HG02588 (cell line): ENCODE data around the gene KIF2C.

ENCODE experiments used
- ATAC-seq: cut with Tn5 transposase; IDR thresholded peaks from one replicate; pipeline ENCODE4 v1.9.1; 2021; ENCODE audit warnings: mild to moderate bottlenecking, moderate library complexity; ENCODE audit not compliant: unreplicated experiment

KIF2C gene

DNA sequence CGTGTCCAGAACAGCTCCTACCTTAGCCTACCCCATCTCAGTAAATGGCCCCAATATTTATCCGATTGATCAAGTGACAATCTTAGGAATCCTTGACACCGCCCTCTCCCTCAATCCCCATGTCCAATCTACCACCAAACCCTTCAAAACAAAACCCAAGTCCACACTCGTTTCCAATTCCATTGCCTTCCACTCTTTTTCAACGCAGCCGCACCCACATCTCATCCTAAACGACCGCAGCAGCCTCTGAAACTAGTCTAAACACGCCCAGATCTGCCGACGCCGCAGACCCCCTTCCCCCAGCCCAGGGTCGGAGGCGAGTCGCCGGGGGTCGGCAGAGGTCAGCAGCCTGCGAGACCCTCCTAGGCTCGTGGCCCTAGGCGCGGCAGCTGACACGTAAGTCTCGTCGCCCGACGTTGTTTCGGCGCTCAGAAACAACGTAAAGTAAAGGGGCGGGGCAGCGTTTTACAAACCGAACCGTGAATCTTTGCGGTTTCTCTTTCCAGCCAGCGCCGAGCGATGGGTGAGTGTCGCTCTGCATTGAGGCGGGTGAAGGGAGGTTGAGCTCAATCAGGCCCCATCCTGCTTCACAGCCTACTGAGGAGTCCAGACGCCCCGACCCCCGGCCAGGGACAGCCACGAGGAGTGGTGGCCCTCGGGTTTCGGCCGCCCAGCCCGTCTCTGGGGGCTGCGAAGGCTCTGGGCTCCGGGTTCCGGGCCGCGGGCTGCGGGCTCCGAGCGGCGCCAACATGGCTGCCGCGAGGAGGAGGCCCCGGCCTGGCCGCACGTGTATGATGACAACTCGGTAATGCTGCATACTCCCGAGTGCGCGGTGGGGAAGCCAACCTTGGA, 35.7 kb downstream of the KIF2C start, which contains the start of gene RPS8:
Gene RPS8 (plus strand): TSS at position 463 of the 852 bp plus-strand sequence. CDS start 57 bp downstream, at position 520.
- peak; percentile 76 for ATAC-seq

DNA sequence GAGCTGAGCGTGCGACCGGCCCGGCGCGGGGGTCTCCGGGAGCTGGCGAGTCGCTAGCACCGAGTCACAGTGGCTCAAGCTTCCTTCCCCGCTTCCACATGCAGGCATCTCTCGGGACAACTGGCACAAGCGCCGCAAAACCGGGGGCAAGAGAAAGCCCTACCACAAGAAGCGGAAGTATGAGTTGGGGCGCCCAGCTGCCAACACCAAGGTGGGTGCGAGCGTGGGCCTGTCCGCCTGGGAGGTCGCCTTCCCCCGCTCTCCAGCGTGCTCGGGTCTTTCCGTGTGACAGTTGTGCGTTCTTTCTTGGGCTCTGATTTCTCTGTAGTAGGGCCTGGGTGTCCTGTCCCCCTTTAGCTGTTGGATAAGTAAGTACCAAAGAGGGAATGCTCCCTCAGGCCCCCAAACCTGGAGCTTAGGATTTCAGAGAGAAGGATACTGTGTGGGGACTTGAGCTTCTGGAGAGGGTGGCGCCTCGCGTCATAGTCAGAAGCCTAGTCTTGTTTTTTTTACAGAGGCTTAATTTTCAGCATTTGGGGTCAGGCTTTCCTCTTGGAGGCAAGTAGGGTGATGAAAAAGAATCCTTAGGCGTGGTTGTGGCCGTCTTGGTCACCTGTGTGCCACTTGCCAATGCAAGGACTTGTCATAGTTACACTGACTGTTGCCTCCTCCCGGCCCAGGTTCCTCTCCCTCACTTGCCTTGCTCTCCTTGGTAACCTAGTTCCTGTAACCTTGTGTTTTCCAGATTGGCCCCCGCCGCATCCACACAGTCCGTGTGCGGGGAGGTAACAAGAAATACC, 36.5 kb downstream of the KIF2C start:
- peak; percentile 18 for ATAC-seq

DNA sequence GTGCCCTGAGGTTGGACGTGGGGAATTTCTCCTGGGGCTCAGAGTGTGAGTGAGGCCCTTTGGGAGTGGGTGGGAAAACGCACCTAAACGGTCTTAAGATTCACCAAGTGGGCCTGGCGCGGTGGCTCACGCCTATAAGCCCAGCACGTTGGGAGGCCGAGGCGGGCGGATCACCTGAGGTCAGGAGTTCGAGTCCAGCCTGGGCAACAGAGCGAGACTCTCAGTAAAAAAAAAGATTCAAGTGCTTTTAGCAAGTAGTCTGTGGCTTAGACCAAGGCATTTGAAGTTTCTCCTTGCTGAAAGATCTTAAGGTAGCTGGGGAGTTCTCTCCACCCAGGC, 37.1 kb downstream of the KIF2C start:
- ATAC-seq: no peak

DNA sequence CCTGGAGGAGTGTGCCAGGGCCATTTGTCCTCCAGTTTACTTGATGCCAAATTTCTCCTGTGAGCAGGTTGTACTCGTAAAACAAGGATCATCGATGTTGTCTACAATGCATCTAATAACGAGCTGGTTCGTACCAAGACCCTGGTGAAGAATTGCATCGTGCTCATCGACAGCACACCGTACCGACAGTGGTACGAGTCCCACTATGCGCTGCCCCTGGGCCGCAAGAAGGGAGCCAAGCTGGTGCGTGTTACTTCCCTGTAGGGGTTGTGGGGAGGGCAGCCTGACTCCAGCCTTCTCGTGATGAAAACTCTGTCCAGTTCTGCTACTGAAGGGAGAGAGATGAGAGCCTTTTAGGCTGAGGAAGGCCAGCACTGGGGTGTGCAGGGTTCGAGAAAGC, 37.9 kb downstream of the KIF2C start:
- ATAC-seq: no peak

DNA sequence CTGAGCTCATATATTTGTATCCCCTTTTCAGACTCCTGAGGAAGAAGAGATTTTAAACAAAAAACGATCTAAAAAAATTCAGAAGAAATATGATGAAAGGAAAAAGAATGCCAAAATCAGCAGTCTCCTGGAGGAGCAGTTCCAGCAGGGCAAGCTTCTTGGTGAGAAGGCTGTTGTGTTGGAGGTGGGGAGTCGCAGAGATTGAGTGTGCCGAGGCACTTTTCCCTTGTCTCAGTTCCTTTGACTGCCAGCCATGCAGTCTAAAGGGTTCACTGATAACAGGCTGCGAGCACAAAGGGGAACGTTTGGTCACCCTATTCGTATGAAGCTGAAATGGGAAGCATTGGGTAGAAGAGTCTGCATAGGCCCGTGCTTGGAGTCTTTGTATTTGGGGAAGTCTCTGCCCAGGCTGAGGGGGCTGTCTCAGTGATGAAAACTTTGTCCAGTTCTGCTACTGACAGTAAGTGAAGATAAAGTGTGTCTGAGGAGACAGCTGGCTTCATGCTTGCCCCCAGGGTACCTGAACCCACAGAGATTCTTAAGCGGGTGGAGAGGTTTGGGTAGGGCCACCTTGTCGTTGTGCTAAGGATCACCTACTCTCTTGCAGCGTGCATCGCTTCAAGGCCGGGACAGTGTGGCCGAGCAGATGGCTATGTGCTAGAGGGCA, 38.5 kb downstream of the KIF2C start:
- no peak for ATAC-seq

DNA sequence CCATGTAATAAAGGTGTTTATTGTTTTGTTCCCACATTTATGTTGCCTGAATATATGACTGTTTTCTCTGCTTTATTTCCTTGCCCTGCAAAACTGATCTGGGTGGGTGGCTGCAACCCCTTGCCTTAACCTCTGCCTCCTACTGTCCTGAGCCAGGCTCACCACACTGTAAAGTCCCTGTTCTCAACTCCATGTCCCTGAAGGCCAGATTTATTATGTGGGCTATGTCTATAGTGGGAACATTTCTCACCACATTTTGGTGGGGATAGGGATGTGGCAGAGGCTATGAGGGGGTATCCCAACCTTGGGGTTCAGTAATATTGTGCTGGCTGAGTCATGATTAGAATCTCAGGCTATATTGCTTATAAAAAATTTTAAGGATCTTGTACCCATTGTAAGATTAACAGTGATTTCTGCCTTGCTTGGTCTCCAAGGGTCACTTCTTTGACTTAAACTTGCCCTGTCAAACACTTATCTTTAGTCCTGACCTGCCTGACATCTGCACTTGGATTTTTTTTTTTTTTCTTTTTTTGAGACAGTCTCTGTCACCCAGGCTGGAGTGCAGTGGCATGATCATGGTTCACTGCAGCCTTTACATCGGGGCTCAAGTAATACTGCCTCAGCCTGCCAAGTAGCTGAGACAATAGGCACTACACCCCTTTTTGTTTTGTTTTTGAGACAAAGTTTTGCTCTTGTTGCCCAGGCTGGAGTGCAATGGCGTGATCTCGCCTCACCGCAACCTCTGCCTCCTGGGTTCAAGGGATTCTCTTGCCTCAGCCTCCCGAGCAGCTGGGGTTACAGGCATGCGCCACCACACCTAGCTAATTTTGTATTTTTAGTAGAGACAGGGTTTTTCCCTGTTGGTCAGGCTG, 39.3 kb downstream of the KIF2C start:
- ATAC-seq: no peak

DNA sequence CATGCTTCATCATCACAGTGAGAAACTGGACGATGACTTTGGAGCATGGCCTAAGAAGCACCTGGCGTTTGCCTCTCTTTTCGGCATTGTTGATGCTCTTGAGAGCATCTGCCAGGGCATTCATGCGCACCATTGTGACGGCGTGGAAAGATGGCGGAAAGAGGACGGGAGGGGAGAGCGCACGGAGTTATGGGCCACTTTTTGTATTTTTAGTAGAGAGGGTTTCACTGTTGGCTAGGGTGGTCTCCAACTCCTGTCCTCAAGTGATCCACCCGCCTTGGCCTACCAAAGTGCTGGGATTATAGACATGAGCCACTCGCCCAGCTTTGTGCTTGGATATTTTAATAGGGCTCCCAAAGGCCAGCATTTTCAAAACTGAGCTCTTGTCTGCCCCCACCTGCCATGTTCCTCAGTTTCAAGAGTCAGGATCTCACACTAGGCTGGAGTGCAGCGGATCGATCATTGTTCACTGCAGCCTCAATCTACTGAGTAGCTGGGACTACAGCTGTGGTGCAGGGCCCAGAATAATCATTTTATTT, 41.0 kb downstream of the KIF2C start:
- no peak for ATAC-seq

DNA sequence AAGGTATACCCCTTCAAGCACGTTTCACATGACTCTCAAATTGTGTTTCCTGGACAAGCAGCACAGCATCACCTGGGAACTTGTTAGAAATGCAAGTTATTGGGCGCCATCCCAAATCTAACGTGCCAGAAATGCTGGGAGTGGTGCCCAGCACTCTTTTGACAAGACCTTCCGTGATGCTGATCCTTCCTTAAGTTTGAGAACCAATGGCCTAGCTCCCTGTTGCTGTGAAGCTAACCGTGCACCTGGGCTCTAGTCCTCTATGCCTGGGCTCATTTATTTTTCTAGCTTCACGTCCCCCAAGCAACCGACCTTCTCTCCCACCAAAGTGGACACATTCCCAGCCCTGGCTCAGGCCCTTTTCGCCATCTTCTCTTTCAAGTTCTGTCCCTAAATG, 44.1 kb downstream of the KIF2C start:
- ATAC-seq: no peak

DNA sequence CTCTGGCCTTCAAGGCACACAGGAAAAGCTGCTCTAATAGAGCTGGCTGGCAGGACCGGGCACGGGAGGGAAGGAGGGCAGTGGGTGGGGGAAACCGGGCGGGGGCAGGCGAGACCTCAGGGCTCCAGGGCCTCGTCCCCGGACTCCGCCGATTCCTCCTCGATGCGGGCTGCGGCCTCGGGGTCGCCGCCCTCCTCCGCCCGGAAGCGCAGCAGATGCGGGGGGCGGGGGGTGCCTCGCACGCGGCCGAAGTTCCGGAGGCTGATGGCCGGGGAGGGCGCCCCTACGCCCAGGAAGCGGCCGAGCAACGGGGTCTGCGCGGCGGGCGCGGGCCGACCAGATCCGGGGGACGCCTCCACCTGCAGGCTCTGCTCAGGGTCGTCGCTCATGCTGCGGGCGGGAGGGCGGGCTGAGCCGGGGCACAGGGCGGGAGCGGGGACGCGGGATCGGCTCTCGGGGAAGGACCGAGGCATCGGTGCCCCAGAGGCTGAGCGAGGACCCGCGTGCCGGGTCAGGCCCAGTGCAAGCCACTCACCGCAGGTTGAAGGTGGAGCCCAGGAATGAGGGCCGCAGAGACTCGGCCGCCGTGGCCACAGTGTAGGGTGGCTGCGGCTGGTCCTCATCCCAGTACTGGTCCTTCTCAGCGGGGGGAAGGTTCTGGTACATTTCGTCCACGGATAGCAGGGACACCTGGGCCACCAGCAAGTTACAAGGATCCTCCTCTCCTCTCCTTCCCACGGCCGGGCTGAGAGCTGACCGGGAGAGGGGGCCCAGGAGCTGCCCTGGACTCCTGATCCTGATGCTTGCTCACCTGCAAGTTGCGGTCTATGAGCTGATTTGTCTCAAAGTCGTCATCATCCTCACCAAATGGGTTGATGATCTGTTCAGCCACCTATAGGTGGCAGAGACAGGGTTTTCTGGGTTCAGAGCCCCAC, 44.7 kb downstream of the KIF2C start:
- ATAC-seq: no peak

DNA sequence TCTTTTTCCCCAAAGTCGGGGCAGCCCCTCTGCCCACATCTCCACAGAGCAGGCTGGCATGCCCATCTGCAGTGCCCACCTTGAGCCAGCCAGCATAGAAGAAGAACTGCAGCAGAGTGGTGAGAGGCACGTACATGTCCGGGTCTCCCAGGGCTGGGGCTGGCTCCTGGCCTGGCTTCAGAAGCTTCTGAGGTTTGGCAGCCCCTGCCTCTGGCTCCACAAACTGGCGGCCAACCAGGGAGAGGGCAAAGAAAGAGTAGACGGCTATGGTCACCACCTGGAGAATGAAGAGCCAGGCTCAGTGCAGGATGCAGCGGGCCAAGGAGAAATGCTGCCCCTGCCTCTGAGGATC, 45.4 kb downstream of the KIF2C start:
- no peak for ATAC-seq

DNA sequence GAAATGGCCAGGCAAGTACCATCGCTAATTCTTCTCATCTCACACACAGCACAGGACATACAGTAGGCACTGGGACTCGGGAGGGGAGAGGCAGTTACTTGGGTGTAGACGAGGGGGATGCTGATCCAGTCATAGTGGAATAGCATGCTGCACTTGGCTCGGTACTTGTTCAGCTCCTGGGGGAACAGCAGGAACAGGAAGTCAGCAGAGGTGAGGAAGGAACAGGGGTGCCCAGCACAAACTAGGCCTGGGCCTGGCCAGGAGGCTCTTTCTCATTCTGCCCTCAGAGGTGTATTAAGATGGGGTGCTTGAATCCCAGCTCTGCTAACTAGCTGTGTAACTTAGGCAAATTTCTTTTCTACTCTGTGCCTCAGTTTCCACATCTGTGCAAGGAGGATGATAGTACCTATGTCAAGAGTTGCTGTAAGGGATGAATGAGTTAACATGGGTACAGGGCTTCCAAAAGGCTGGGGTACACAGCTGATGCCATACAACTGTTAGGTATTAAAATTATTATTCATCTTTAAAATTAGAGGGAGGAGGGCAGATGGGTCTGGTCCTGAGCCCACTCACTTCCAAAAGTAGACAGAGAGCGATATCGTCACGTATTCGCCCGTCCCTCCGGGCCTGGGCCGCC, 46.0 kb downstream of the KIF2C start:
- ATAC-seq: no peak

DNA sequence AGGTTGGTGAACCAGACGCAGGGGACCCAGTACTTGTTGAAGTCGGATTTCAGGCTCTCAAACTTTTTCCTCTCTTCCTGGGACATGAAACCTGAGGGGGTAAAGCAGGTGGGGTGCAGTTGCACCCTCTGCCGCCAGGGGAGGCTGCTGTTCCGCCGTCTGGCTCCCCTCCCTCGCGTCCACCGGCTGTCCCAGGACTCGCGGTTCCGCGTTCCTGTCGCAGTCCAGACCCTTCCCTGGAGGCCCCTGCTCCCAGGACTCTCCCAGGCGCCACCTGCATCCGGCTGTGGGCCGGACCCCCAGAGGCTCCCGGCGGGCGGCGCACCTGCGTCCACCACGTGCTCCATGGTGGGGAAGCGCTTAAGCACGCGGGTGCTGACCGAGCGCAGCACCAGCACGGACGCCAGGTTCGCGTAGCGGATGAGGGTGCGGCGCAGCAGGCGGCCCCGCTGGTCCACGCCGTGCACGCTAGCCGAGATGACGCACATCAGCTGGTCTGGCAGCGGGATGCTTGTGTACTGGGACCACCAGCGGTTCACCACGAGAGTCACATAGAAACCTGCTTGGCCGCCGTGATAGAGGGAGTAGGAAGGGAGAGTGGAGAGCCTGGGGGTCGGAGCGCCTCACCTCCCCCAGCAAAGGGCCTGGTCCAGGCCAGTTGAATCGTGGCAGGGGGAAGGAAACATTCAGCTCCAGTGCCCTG, 46.7 kb downstream of the KIF2C start:
- ATAC-seq: no peak

DNA sequence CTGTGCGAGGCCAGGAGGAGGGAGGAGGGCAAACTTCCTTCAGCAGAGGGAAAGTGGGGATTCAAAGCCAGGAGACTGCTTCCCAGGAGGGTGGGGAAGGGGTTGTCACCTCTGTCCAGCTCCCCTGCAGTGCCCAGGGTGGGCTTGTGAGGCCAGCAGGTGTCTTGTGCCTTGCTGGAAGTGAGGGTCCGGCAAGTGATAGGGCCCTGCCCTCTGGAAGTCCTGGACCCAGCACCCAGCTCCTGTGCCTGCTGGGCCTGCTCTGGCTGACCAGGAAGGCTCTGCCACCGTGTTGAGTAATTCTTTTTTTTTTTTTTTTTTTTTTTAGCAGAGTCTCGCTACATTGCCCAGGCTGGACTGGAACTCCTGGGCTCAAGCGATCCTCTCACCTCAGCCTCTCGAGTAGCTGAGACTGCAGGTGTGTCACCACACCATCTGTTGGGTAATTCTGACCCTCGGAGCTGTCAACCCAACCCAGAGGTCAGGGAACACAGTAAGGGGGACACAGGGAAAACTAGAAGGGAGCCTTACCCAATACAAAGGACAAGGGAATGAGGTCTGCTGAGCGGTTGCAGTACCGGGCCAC, 47.3 kb downstream of the KIF2C start:
- ATAC-seq: no peak

DNA sequence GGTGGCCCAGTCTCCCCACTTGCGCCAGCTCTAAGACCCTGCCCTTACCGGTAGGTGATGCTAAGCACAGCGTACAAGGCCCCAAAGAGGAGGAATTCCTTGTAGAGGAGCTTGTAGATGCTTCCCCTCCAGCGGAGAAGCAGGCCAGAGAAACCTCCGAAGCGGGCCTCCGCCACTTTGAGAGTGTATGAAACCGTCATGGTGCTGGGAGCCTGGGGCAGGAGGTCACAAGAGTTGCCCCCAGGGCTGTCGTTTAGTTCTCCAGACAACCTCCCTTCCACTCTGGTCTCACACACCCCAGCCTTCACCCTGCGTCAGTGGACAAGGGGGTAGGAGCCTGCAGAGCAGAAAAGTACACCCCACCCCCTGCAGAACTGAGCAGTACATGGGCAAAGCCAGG, 47.9 kb downstream of the KIF2C start:
- no peak for ATAC-seq

DNA sequence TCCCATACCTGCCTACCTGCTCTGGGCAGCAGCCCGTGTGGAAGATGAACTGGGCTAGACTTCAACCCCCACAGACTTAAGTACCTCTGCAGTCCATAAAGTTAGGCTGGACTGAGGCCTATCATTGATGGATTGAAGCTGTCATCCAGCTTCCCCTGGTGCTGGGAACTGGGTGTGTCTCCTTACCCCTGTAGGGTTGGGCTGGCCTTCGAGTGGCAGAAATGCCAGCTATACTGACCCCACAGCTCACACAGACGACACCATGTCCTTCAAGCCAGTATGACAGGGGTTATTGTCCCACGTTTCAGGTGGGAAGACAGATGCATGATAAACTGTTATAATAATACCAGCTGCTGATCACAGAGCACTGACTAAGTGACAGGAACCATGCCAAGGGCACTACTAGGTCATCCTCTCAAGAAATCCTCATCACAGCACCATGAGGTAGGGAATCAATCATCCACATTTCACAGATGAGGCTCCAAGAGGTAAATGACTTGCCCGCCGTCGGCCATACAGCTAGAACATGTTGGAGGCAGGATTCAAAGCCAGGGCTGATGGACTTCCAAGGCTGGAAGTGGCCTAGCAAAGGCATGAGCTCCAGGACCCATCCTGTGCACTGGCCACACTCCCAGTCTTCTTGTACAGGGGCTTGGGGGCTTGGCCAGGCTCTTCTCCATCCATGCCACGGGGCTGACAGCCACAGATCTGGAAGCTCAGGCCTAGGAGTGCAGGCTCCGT, 48.7 kb downstream of the KIF2C start, which contains the start of gene BEST4:
Gene BEST4 (minus strand): TSS at position 51 of the 741 bp plus-strand sequence. CDS start 465 bp downstream, outside the sequence.
- no peak for ATAC-seq

DNA sequence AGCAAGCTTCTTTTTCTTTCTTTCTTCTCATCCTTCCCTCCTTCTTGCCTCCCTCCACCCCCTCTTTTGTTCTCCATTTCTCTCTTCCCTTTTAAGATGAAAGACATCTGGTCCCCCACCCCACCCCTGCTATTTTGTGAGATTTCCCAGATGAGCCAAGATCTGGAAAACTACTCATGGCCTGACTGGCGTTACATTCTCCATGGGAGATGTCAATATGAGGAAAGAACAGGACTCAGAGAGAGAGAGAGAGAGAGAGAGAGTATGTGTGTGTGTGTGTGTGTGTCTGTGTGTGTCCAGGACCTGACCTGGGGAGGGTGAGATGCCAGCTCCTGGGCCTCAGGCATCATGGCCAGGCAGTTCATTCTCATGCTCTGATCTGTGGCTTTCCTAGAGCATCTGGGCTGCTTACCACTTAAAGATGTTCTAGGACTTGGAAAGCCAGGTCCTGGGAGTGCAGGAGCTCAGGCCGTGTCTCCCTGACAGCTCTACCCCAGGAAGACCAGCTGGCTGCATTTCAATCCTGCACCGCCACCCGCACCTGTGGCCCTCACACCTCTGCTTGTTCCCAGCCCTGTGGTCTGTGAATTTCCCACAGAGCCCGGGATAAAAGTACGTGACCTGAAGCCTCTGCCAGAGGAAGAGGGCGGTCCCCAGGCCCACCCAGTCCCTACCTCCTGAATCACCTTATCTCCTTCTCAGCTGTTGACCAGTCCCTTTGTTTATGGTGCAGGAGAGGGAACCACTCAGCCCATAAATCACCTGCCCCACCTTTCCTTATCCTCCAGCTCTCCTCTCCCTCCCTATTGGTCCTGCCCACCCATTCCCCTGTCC, 51.5 kb downstream of the KIF2C start:
- no peak for ATAC-seq
